Activated naive CD4-positive, alpha-beta T cell treated with anti-CD3 and anti-CD28 coated beads, Interleukin-2, amount 50 U/mL, for 16 hours (primary cell): ENCODE measurements around the gene THRB.
"Not testable (repeated sequence)": the region's sequence is repeated elsewhere in the genome, so short reads cannot be mapped to it uniquely, and the experiment has no call there.

Experiments used
- DNase-seq: peaks from one replicate; pipeline ENCODE4 v3.0.0-alpha.2; 2020

Gene THRB

GRCh38 chr3:24136624-24137310 lies 357.9 kb downstream of the THRB start:
- no peak for DNase-seq

DNA sequence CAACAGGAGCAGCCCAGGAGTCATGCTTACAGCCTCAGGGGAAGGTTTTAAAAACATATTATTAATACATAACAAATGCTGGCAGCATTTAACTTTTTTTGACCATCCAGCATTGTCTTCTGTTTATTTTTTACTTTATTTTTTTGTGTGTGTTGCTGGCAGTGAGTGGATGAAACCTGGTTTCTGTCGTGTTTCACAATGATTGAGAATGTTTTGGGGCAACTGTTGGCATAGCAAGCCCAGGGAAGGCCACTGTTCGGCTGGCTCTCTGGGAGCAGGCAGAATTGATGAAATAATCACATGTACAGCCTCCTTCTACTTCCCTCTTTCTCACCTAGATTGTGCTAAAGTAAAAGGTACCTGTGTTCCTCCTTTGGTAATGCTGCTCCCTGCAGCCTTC lies 359.4 kb downstream of the THRB start:
- DNase-seq, result no peak

DNA sequence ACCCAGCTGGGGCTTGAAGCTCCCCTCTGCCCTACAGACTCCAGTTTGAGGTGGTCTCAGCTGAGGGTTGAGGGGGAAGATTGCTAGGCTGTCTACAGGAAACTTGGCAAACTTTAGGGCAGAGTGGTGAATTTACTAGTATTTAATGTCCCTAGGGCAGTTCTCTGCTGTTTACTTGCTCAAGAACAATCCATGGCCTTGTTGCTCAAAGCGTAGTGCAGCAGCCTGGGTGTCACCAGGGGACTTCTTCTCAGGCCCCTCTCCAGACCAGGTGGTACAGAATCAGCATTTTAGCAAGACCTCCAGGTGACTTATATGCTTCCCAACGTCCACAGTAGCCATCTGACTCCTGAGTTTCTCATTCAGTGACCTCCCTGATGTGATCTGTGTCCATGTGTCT lies 360.7 kb downstream of the THRB start:
- DNase-seq, result no peak

DNA sequence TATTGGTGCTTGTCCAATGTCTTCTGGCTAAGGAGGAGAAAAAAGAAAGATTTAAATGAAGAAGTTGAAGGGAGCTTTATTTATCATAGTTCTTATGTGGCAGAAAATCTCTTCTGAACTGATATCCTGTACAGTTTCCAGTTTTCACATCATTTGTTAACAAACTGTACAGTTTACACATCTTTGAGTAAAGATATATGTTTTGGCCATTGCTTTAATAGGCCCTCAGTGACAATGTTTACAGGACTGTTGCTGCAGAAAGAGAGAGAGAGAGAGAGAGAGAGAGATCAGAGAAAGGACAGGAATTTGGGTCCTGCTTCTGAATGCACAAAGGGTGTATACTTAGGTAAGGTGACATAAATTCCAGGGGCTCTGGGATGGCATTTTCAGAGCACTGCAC lies 361.2 kb downstream of the THRB start:
- no peak for DNase-seq

DNA sequence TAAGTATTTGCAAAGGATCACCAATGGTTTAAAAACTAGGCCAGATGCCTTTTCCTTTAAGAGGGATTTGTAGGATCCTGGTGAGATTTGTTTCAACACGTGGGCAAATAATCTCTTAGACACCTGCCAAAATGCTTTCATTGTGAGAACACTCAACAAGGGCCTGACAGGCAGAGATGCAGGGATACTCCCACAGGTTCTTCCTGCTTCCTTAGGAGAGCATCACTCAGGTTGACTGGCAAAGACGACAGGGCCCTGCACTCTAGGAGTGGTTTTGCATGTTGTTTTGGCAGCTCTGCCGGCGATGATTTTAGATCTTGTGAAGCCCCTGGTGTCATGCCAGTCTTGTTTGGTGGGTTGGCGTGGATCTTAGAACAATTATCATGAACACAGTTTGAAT lies 365.1 kb downstream of the THRB start:
- DNase-seq, result no peak

DNA sequence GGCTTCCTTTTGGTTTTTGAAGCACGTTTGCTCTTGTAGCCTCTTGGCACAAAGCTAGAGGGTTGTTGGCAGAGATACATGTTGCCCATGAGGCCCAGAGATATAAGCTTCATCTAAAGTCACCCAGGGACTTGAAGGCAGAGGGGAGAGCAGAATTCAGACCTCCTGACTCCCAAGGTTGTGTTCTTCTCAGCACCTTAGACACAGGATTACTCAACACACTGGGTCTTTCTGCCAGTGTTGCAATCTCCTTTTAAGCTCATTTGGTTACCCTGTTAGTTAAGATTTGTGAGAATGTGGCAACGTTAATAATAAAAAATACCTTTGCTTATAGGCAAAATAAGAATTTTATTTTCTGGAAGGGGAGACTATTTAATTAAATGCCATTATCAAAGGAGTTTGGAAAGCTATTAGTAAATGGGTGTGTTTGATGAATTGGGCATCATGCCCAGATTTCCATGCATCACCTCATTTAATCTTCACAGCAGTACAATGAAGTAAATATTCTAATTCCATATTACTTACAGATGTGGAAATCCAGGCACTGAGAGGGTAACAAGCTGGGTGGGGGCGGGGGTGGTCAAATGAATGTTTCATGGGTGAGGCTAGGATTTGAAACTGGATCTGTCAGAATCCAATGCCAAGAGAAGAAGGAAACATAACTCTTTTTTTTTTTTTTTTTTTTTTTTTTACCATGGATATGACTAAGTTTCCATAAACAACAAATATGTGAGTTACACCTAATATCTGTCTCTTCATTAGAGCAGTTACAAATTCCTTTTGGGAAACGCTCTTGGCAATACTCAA lies 366.2 kb downstream of the THRB start:
- DNase-seq, result no peak

- no peak for DNase-seq
These were observed 371.1 kb downstream of the THRB start for GRCh38 chr3:24123596-24123995.

GRCh38 chr3:24120434-24120833 lies 374.2 kb downstream of the THRB start:
- no peak for DNase-seq

- no peak for DNase-seq
These were observed 375.3 kb downstream of the THRB start for GRCh38 chr3:24119321-24119751.

DNA sequence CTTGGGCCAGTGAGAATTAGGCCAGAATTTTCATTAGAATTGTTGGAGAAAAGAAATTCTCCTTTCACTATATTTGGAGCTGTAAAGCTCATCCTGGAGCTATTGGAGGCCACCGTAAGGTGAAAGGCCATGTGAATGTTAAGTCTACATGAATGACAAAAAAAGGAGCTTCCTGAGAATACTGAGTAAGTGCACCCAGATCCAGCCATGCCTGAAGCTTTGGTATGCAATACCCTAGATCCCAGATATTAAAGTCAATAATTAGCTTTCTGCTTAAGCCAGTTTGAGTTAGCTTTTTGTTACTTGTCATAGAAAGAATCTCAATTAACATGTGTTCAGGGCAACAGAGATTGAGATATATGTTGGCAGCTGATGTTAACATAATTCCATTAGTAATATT lies 377.1 kb downstream of the THRB start:
- DNase-seq, result no peak

DNA sequence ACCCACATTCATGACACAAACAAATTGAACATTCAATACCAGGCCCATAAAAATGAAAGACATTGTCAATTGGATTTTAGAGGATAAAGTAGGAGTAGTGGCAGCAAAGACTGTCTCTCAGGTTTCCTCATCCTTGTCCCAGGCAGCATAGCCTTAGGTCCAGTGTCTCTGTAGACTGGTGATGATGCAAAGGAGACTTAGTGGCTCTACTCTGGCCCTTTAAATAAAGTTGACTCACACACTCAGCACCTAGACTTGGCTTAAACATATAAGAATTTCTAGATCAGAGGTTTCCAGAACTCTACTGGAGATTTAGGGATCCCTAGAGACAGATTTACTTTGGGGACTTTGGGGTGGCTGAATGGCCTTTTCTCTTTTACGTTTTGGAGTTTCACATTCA lies 382.9 kb downstream of the THRB start:
- no peak for DNase-seq

- no peak for DNase-seq
These were observed 384.6 kb downstream of the THRB start for GRCh38 chr3:24110051-24110450.

DNA sequence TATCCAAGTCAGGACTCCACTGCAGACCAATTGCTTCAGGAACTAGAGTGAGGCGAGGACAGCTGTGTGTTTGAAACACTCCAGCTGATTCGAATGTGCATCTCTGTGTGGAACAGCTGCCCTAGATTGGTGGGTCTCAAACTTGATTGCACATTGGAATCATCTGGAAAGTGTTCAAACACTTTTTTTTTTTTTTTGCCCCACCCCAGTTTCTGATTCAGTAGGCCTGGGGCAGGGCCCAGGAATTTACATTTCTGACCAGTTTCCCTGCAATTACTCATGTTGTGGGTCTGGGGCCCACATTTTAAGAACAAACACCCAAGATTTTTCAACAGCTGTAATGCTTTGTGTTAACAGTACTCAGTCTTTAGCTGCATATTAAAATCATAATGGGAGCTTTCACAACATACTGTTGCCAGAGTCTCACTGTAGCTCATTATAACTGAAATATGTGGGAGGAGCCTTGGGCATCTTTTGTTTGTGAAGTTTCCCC lies 392.9 kb downstream of the THRB start:
- no peak for DNase-seq

DNA sequence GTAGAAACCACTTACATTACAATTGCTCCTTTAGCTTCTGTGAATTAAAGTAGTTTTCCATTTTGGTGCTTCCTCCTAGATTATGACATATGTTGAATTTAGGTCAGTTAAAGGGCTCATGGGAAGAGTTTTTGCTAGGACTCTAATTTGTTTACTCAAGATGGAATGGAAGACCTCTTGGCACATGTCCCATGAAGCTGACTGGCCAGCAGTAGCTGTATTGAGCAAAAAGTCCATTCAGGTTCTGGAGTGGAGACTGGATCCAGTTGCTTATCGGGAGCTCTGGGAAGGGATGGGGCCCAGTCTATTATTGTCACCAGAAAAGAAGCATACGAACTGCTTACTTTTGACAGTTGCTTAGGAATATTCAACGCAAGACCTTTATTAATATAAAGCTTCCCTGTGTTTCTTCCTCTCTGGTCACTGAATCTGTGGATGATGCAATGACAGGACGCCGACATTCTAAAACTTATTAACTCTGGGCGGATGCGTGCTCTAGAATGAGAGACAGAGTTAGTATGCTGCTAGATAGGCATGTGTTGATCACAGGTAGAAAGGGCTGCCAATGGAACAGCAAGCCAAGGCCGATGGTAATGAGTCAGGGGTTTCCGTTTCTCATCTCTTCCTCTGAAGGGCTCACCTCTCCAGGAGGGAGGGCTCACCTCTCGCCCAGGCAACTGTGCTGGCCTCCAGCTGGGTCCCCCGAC lies 393.8 kb downstream of the THRB start:
- DNase-seq, result no peak

DNA sequence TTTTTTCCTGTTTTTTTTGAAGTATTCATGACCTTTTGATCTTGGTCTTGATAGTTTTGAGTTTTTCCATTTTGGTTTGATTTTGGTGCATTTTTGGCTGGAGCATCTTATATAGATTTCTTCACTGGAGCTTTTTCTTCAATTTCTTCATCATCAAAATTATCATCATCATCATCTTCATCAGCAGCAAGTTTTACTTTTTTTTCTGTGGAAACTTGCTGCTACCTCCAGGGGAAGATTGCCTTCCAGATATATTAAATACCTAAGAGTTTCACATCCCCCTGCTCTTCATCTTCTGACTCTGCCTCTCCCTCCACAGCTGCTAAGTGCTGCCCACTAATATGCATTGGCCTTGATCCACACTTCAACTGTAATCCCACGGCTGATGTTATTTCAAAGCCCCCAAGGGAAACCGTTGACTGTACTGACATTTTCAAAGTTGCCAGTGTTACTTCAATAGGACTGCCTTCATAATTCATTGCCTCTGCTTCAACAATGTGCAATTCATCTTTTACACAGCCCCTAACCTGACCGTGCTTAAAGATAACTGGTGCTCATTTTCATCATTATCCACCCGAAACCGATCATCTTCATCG lies 397.9 kb downstream of the THRB start:
- no peak for DNase-seq

DNA sequence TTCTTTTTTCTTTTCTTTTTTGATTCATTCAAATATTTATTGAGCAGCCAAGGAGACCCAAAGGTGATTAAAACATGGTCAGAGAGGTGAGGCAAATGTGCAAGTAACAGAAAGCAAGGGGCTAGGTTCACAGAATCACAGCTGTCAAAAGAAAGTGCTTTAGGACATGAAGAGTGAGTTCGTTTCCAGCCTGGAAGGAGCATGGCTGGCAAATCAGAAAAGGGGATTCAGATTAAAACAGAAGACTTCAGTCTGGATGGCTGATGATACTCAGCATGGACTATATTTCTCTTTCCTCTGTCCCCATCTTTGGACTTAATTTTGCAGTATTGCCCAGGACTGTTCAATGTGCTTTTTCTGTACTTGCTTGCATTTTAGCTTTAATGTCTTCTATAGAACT lies 398.4 kb downstream of the THRB start:
- DNase-seq, result no peak

DNA sequence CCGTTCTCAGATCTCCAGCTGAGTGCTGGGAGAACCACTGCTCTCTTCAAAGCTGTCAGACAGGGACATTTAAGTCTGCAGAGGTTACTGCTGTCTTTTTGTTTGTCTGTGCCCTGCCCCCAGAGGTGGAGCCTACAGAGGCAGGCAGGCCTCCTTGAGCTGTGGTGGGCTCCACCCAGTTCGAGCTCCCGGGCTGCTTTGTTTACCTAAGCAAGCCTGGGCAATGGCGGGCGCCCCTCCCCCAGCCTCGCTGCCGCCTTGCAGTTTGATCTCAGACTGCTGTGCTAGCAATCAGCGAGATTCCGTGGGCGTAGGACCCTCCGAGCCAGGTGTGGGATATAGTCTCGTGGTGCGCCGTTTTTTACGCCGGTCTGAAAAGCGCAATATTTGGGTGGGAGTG lies 399.8 kb downstream of the THRB start:
- not testable (repeated sequence) for DNase-seq

GRCh38 chr3:24088782-24089181 lies 405.9 kb downstream of the THRB start:
- no peak for DNase-seq

GRCh38 chr3:24087469-24087868 lies 407.2 kb downstream of the THRB start:
- no peak for DNase-seq

- DNase-seq, result no peak
These were observed 407.8 kb downstream of the THRB start for GRCh38 chr3:24086617-24087404.

GRCh38 chr3:24086206-24086605 lies 408.4 kb downstream of the THRB start:
- no peak for DNase-seq

DNA sequence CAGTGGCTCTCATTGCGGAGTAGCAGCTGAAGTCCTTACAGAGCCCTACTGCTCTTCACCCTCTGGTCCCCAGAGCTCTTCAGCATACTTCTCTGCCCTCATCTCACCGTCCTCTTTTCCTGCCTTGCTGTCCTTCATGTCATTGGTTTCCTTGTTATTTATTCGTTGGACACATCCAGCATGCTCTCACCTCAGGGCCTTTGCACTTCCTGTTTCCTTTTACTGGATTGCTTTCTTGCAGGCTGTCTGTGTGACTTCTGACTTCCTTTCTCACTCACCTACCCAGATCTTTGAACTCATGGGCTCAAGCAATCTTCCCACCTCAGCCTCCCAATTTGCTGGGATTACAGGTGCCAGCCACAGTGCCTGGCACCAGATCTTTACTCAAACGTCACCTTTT lies 422.5 kb downstream of the THRB start:
- no peak for DNase-seq

DNA sequence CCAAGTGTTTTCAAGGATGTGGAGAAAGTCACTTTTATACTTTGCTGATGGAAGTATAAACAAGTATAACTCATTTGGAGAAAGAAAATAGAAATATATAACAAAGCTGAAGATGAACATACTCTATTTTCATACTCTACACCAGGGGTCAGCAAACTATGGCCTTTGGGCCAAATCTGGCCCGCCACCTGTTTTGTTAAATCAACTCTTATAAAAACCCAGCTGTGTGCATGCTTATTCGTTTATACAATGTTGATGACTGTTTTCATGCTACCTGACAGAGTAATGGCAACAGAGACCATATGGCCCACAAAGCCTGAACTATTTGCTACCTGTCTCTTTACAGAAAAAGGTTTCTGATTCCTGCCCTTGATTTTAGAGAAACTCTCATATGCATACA lies 425.6 kb downstream of the THRB start:
- no peak for DNase-seq
